HepG2 (cell line): Measurements from ENCODE around the gene MYH10. TPM values are rescaled to one million over a fixed set of nuclear protein-coding genes. Genes with fewer than 3 reads are reported as not detected.
A peak's percentile ranks its signal among the peaks of the same experiment; 100 is the strongest.

Source experiments
- CEBPG ChIP-seq: IDR thresholded peaks from 2 replicates; pipeline ENCODE4 v1.6.1; 2016
- CREB3 ChIP-seq: sonication (generic); formaldehyde crosslinking; IDR thresholded peaks from 2 replicates; pipeline ENCODE4 v1.5.0; 2020; ENCODE audit warnings: missing genetic modification reagents
- CREM ChIP-seq, 2 experiments: sonication (generic) in 1 of 2; formaldehyde crosslinking in 1 of 2; IDR thresholded peaks; 2 replicates each; pipeline versions ENCODE4 v1.4.0 to v1.6.1; 2016 to 2020; ENCODE audit warnings: antibody characterized with exemption in 1 of 2, mild to moderate bottlenecking in 1 of 2, missing genetic modification reagents in 1 of 2
- DMAP1 ChIP-seq: IDR thresholded peaks from 2 replicates; pipeline ENCODE4 v1.6.1; 2016
- GTF2F1 ChIP-seq: fragments of 150-350 bp; IDR thresholded peaks from 2 replicates; pipeline ENCODE4 v1.6.1; 2014; ENCODE audit warnings: low read length
- HNRNPLL ChIP-seq: fragments of 200-400 bp; formaldehyde crosslinking; IDR thresholded peaks from 2 replicates; pipeline ENCODE4 v1.6.1; 2017; ENCODE audit warnings: mild to moderate bottlenecking, low read depth, low read length; ENCODE audit not compliant: poor library complexity, severe bottlenecking
- ISL2 ChIP-seq: sonication (generic); formaldehyde crosslinking; IDR thresholded peaks from 2 replicates; pipeline ENCODE4 v1.5.0; 2020; ENCODE audit warnings: missing genetic modification reagents
- KLF11 ChIP-seq: IDR thresholded peaks from 2 replicates; pipeline ENCODE4 v1.6.1; 2016; ENCODE audit warnings: missing compliant biosample characterization
- MXI1 ChIP-seq: IDR thresholded peaks from 3 replicates; pipeline ENCODE4 v1.6.1; 2012; ENCODE audit warnings: low read depth, low read length, inconsistent platforms, borderline replicate concordance
- NR2C2 ChIP-seq: sonication (generic); formaldehyde crosslinking; IDR thresholded peaks from 2 replicates; pipeline ENCODE4 v1.4.0; 2020; ENCODE audit warnings: missing genetic modification reagents, mild to moderate bottlenecking, moderate library complexity, borderline replicate concordance
- RXRA ChIP-seq: sonication (generic); formaldehyde crosslinking; IDR thresholded peaks from 2 replicates; pipeline ENCODE4 v1.5.1; 2020; ENCODE audit warnings: missing genetic modification reagents
- SATB2 ChIP-seq: sonication (generic); formaldehyde crosslinking; IDR thresholded peaks from 2 replicates; pipeline ENCODE4 v1.5.0; 2020; ENCODE audit warnings: missing genetic modification reagents
- SIN3B ChIP-seq: fragments of 150-350 bp; IDR thresholded peaks from 2 replicates; pipeline ENCODE4 v1.6.1; 2014; ENCODE audit warnings: low read length
- SYNCRIP ChIP-seq: fragments of 200-400 bp; formaldehyde crosslinking; IDR thresholded peaks from 2 replicates; pipeline ENCODE4 v1.6.1; 2018; ENCODE audit warnings: mild to moderate bottlenecking, low read depth, low read length; ENCODE audit not compliant: insufficient read depth
- YEATS4 ChIP-seq: sonication (generic); formaldehyde crosslinking; IDR thresholded peaks from 2 replicates; pipeline ENCODE4 v1.4.0; 2020; ENCODE audit warnings: missing genetic modification reagents, borderline replicate concordance
- ZMYM2 ChIP-seq: sonication (generic); formaldehyde crosslinking; IDR thresholded peaks from 2 replicates; pipeline ENCODE4 v1.8.0; 2022; ENCODE audit warnings: mild to moderate bottlenecking, missing genetic modification reagents
- ZNF713 ChIP-seq: sonication (generic); formaldehyde crosslinking; IDR thresholded peaks from 2 replicates; pipeline ENCODE4 v1.4.0; 2020; ENCODE audit warnings: mild to moderate bottlenecking, missing genetic modification reagents
- ZNF784 ChIP-seq: sonication (generic); formaldehyde crosslinking; IDR thresholded peaks from 2 replicates; pipeline ENCODE4 v1.5.1; 2020; ENCODE audit warnings: missing genetic modification reagents, mild to moderate bottlenecking, borderline replicate concordance
- ZNF792 ChIP-seq: IDR thresholded peaks from 2 replicates; pipeline ENCODE4 v1.6.1; 2016
- ZNF891 ChIP-seq: sonication (generic); formaldehyde crosslinking; IDR thresholded peaks from 2 replicates; pipeline ENCODE4 v1.5.0; 2020; ENCODE audit warnings: mild to moderate bottlenecking, missing genetic modification reagents
- polyA plus RNA-seq, 8 experiments: library from polyadenylated mRNA; depleted of rRNA in 3 of 8; stranded (reverse) in 7 of 8; unstranded in 1 of 8; fragments of >200 nt; fragmentation: Illumina TruSeq in 4 of 8; extraction: Trizol in 4 of 8; gene quantifications; 2 replicates each; pipeline versions ENCODE4 v1.2.1 to v1.2.3, GENCODE V29; 2011 to 2016; ENCODE audit warnings: low read depth in 4 of 8, missing spikeins in 1 of 8, mixed read lengths in 1 of 8; ENCODE audit not compliant: insufficient read depth in 1 of 8
- total RNA-seq, 5 experiments: library from RNA; depleted of rRNA; stranded (reverse); fragments of >200 nt; fragmentation: Illumina TruSeq; extraction: Trizol; gene quantifications; 2 replicates each; pipeline ENCODE4 v1.2.3, GENCODE V29; 2016; ENCODE audit warnings: low read depth in 1 of 5
- TF ChIP-seq, protein P1 (sequence below): sonication (generic); formaldehyde crosslinking; IDR thresholded peaks from 2 replicates; pipeline ENCODE4 v1.4.0; 2020; ENCODE audit warnings: missing genetic modification reagents, mild to moderate bottlenecking, borderline replicate concordance
- TF ChIP-seq, protein P2 (sequence below): IDR thresholded peaks from 2 replicates; pipeline ENCODE4 v1.6.1; 2016; ENCODE audit warnings: low read depth, control low read depth
- TF ChIP-seq, protein P3 (sequence below): sonication (generic); formaldehyde crosslinking; IDR thresholded peaks from 2 replicates; pipeline ENCODE4 v1.4.0; 2020; ENCODE audit warnings: low read depth, mild to moderate bottlenecking, missing genetic modification reagents
- TF ChIP-seq, protein P4 (sequence below): sonication (generic); formaldehyde crosslinking; IDR thresholded peaks from 2 replicates; pipeline ENCODE4 v1.8.0; 2022; ENCODE audit warnings: mild to moderate bottlenecking, missing genetic modification reagents, borderline replicate concordance

The MYH10 gene
- total and polyA plus RNA-seq, 2 of the 13 experiments (the other 11 are each of a cell fraction or from before 2014, with no cell fraction given): 43.4 to 68.6 TPM

- TF ChIP-seq, protein P1, sequence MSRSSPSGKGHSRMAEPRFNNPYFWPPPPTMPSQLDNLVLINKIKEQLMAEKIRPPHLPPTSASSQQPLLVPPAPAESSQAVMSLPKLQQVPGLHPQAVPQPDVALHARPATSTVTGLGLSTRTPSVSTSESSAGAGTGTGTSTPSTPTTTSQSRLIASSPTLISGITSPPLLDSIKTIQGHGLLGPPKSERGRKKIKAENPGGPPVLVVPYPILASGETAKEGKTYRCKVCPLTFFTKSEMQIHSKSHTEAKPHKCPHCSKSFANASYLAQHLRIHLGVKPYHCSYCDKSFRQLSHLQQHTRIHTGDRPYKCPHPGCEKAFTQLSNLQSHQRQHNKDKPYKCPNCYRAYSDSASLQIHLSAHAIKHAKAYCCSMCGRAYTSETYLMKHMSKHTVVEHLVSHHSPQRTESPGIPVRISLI: peak; percentile 98
- TF ChIP-seq GTF2F1 (no peak), RXRA (CRISPR knock-in tag) (peak; percentile 66; the same call in 1 of the 2 replicates), CREM (IDR thresholded peaks at IDR 0.05) (peak; percentile 69), CREM (CRISPR knock-in tag; IDR thresholded peaks at IDR 0.05) (no peak), SYNCRIP (no peak), ZNF891 (CRISPR knock-in tag) (no peak), NR2C2 (peak; percentile 60; the same call in 1 of the 2 replicates), ZNF792 (CRISPR knock-in tag) (peak; percentile 76; the same call in 1 of the 2 replicates), SATB2 (CRISPR knock-in tag) (no peak), DMAP1 (CRISPR knock-in tag) (peak; percentile 75), ZNF784 (no peak), ZMYM2 (CRISPR knock-in tag) (no peak), CEBPG (CRISPR knock-in tag) (peak; percentile 97), KLF11 (0 out of 2 replicates have a peak, but pooled peaks have one; percentile 29), SIN3B (no peak), ZNF713 (CRISPR knock-in tag) (no peak), YEATS4 (CRISPR knock-in tag) (peak; percentile 57; the same call in 1 of the 2 replicates), HNRNPLL (no peak), MXI1 (peak; percentile 79; the same call in 1 of the 3 replicates), ISL2 (CRISPR knock-in tag) (peak; percentile 58), CREB3 (no peak)
- TF ChIP-seq, protein P2, sequence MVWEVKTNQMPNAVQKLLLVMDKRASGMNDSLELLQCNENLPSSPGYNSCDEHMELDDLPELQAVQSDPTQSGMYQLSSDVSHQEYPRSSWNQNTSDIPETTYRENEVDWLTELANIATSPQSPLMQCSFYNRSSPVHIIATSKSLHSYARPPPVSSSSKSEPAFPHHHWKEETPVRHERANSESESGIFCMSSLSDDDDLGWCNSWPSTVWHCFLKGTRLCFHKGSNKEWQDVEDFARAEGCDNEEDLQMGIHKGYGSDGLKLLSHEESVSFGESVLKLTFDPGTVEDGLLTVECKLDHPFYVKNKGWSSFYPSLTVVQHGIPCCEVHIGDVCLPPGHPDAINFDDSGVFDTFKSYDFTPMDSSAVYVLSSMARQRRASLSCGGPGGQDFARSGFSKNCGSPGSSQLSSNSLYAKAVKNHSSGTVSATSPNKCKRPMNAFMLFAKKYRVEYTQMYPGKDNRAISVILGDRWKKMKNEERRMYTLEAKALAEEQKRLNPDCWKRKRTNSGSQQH: 0 out of 2 replicates have a peak, but pooled peaks have one; percentile 38
- TF ChIP-seq, protein P3, sequence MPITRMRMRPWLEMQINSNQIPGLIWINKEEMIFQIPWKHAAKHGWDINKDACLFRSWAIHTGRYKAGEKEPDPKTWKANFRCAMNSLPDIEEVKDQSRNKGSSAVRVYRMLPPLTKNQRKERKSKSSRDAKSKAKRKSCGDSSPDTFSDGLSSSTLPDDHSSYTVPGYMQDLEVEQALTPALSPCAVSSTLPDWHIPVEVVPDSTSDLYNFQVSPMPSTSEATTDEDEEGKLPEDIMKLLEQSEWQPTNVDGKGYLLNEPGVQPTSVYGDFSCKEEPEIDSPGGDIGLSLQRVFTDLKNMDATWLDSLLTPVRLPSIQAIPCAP: no peak
- TF ChIP-seq, protein P4, sequence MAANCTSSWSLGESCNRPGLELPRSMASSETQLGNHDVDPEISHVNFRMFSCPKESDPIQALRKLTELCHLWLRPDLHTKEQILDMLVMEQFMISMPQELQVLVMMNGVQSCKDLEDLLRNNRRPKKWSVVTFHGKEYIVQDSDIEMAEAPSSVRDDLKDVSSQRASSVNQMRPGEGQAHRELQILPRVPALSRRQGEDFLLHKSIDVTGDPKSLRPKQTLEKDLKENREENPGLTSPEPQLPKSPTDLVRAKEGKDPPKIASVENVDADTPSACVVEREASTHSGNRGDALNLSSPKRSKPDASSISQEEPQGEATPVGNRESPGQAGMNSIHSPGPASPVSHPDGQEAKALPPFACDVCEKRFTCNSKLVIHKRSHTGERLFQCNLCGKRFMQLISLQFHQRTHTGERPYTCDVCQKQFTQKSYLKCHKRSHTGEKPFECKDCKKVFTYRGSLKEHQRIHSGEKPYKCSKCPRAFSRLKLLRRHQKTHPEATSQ (CRISPR knock-in tag): no peak
Observed at GRCh38 chr17:8542599-8543502, 87.7 kb downstream of the MYH10 start (continued).
